Loucy (cell line): ENCODE measurements around the gene PTPRN2.

Experiments
- H2AFZ ChIP-seq: fragments of 200-600 bp; sonication (generic); 2 replicates; pipeline ENCODE4 v1.6.0; 2016; ENCODE audit warnings: antibody characterized with exemption, mild to moderate bottlenecking, low read length, moderate library complexity
- H3F3A ChIP-seq: fragments of 200-600 bp; 2 replicates; pipeline ENCODE4 v1.6.0; 2016; ENCODE audit warnings: antibody characterized with exemption, low read depth, mild to moderate bottlenecking
- H3K27me3 ChIP-seq: fragments of 200-600 bp; sonication (generic); 2 replicates; pipeline ENCODE4 v1.6.1; 2014; ENCODE audit warnings: low read length, mild to moderate bottlenecking; ENCODE audit not compliant: insufficient read depth, poor library complexity, severe bottlenecking
- H3K36me3 ChIP-seq: fragments of 200-600 bp; sonication (generic); 2 replicates; pipeline ENCODE4 v1.6.1; 2016; ENCODE audit warnings: low read length; ENCODE audit not compliant: insufficient read depth
- H3K4me1 ChIP-seq: fragments of 200-600 bp; sonication (generic); 2 replicates; pipeline ENCODE4 v1.5.1; 2014; ENCODE audit warnings: low read length, mild to moderate bottlenecking; ENCODE audit not compliant: insufficient read depth, poor library complexity, severe bottlenecking
- H3K4me2 ChIP-seq: fragments of 200-600 bp; sonication (generic); 2 replicates; pipeline ENCODE4 v1.6.0; 2014; ENCODE audit warnings: antibody characterized with exemption, low read length, low read depth, mild to moderate bottlenecking; ENCODE audit not compliant: poor library complexity, severe bottlenecking
- H3K4me3 ChIP-seq: fragments of 200-600 bp; sonication (generic); 2 replicates; pipeline ENCODE4 v1.5.1; 2014; ENCODE audit warnings: low read length, mild to moderate bottlenecking, mixed read lengths; ENCODE audit not compliant: poor library complexity, severe bottlenecking
- H3K79me2 ChIP-seq: fragments of 200-600 bp; sonication (generic); 2 replicates; pipeline ENCODE4 v1.6.1; 2014; ENCODE audit warnings: low read length; ENCODE audit not compliant: insufficient read depth
- H3K9ac ChIP-seq: fragments of 200-600 bp; sonication (generic); 2 replicates; pipeline ENCODE4 v1.6.0; 2014; ENCODE audit warnings: mild to moderate bottlenecking, low read depth, low read length, moderate library complexity; ENCODE audit not compliant: poor library complexity, severe bottlenecking
- H3K9me2 ChIP-seq: fragments of 200-600 bp; sonication (generic); replicated peaks from 2 replicates; pipeline ENCODE4 v1.6.1; 2016; ENCODE audit warnings: low read depth, low read length, mixed read lengths
- H3K9me3 ChIP-seq: fragments of 200-600 bp; sonication (generic); 2 replicates; pipeline ENCODE4 v1.6.1; 2014; ENCODE audit warnings: mild to moderate bottlenecking, antibody characterized with exemption, low read length, low read depth; ENCODE audit not compliant: insufficient read depth
- H4K20me1 ChIP-seq: fragments of 200-600 bp; sonication (generic); 2 replicates; pipeline ENCODE4 v1.6.0; 2014; ENCODE audit warnings: antibody characterized with exemption, low read length, mild to moderate bottlenecking; ENCODE audit not compliant: insufficient read depth, poor library complexity, severe bottlenecking
- CTCF ChIP-seq: fragments of 200-600 bp; sonication (generic); conservative IDR thresholded peaks from 2 replicates; pipeline ENCODE4 v1.5.1; 2014; ENCODE audit warnings: mild to moderate bottlenecking, antibody characterized with exemption, low read length
- EZH2phosphoT487 ChIP-seq: fragments of 200-600 bp; IDR thresholded peaks from 2 replicates; pipeline ENCODE4 v1.6.1; 2018; ENCODE audit warnings: antibody characterized with exemption, mild to moderate bottlenecking, moderate library complexity, borderline replicate concordance

The PTPRN2 gene

DNA sequence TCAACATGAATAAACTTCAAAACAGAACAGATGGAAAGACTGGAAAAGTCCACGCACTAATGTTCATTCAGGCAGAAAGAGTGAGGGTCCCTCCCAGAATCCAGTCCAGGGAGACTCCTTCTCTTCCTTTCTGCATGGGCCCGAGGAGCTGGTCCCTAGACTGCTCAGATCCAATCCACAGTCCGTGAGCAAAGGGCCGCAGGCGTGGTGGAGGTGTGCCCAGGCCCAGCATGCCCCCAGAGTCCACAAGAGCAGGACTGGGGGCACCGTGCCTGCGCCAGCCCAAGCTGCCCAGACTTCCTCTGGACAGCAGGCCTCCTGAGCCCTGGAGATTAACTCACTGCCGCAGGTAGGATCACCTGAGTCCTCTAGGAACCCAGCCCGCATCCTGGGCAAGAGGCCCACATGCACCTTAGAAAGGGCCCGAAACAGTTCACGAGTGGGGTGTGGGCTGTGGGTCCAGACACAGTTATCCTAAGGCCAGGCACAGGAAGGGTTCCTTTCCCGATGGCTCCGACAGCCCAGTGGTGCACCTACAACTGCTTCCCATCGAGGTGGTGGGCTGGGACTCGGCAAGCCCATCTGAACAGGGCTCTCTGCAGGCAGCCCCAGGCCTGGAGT lies 719.8 kb downstream of the PTPRN2 start:
- no peaks in the 10 kb centered on the region for H3K9me2 ChIP-seq
- H3F3A ChIP-seq: no peaks in the 10 kb centered on the region
- no peak overlapping the region for H2AFZ ChIP-seq
- H3K36me3 ChIP-seq: no peaks in the 10 kb centered on the region
- H3K4me3 ChIP-seq: no peak overlapping the region
- no peaks in the 10 kb centered on the region for H3K79me2 ChIP-seq
- TF ChIP-seq CTCF (no peak), EZH2phosphoT487 (no peak)
- H3K27me3 ChIP-seq: no peaks in the 10 kb centered on the region
- no peak overlapping the region for H3K4me2 ChIP-seq
- H4K20me1 ChIP-seq: no peaks in the 10 kb centered on the region
- no peak overlapping the region for H3K9ac ChIP-seq
- H3K9me3 ChIP-seq: no peaks in the 10 kb centered on the region; the same call in 1 of the 2 replicates
- H3K4me1 ChIP-seq: no peaks in the 10 kb centered on the region

- Histone ChIP-seq H2AFZ (no peak overlapping the region), H3K4me1 (no peaks in the 10 kb centered on the region), H3K4me3 (no peak overlapping the region), H4K20me1 (no peaks in the 10 kb centered on the region), H3F3A (no peaks in the 10 kb centered on the region), H3K9me2 (no peaks in the 10 kb centered on the region), H3K79me2 (no peaks in the 10 kb centered on the region), H3K27me3 (no peaks in the 10 kb centered on the region), H3K9me3 (no peaks in the 10 kb centered on the region; the same call in 1 of the 2 replicates), H3K36me3 (no peaks in the 10 kb centered on the region), H3K4me2 (no peak overlapping the region), H3K9ac (no peak overlapping the region)
- TF ChIP-seq CTCF: no peak
- no peak for TF ChIP-seq EZH2phosphoT487
These were observed 721.2 kb downstream of the PTPRN2 start for GRCh38 chr7:157866336-157866924.

- H3K4me3 ChIP-seq: no peak overlapping the region
- no peaks in the 10 kb centered on the region for H4K20me1 ChIP-seq
- no peaks in the 10 kb centered on the region; the same call in 1 of the 2 replicates for H3K9me3 ChIP-seq
- no peaks in the 10 kb centered on the region for H3K27me3 ChIP-seq
- H3K9me2 ChIP-seq: no peaks in the 10 kb centered on the region
- no peaks in the 10 kb centered on the region for H3K36me3 ChIP-seq
- H3F3A ChIP-seq: no peaks in the 10 kb centered on the region
- H3K79me2 ChIP-seq: no peaks in the 10 kb centered on the region
- no peak overlapping the region for H3K9ac ChIP-seq
- H2AFZ ChIP-seq: no peak overlapping the region
- no peaks in the 10 kb centered on the region for H3K4me1 ChIP-seq
- H3K4me2 ChIP-seq: no peak overlapping the region
- TF ChIP-seq CTCF (no peak), EZH2phosphoT487 (no peak)
These were observed 722.1 kb downstream of the PTPRN2 start for GRCh38 chr7:157865351-157866165.
